Measurements from ENCODE around the gene RHBDL3. TPM values are rescaled to one million over a fixed set of nuclear protein-coding genes. Genes with fewer than 3 reads are reported as not detected.

RHBDL3 gene
- total RNA-seq, 2 donors from 2014 or later = 0.26 to 0.66 TPM

GRCh38 chr17:32320847-32321246 lies 55.2 kb downstream of the RHBDL3 start:
- ATAC-seq (no peak), DNase-seq (no peak)
- intact Hi-C loops (cut with DNase I) = loop anchor here (5.0 kb wide), 1 partner anchor 64 kb away; no protein-coding TSS in a partner anchor
- Histone ChIP-seq H3K27me3 (no peaks in the 10 kb centered on the region), H3K36me3 (replicated peaks in 1 of 2; ENCODE audit: insufficient read depth in 1 of 2, low read depth in 2 of 2) (no peaks in the 10 kb centered on the region), H3K9me3 (no peaks in the 10 kb centered on the region), H3K27ac (no peak overlapping the region), H3K4me1 (no peaks in the 10 kb centered on the region), H3K4me3 (no peak overlapping the region)
- no peak for TF ChIP-seq POLR2A (IDR thresholded peaks at IDR 0.05)
- no peak for TF ChIP-seq CTCF (IDR thresholded peaks at IDR 0.05)
- 88% methylated on average over 15 of the region's 15 CpGs; no CpG with 5 or more reads in 1 of the 2 donors for WGBS, 2 donors

- Histone ChIP-seq H3K36me3 (replicated peaks in 1 of 2; ENCODE audit: insufficient read depth in 1 of 2, low read depth in 2 of 2) (no peaks in the 10 kb centered on the region), H3K4me1 (no peaks in the 10 kb centered on the region), H3K27me3 (no peaks in the 10 kb centered on the region), H3K4me3 (no peak overlapping the region), H3K9me3 (no peaks in the 10 kb centered on the region), H3K27ac (no peak overlapping the region)
- no peak for DNase-seq
- WGBS, 2 donors = 94 to 97% methylated on average over 8 to 10 of the region's 10 CpGs
- ATAC-seq = no peak
- TF ChIP-seq POLR2A (IDR thresholded peaks at IDR 0.05) (no peak), CTCF (IDR thresholded peaks at IDR 0.05) (no peak)
- intact Hi-C loops (cut with DNase I) = loop anchor here (5.0 kb wide), 1 partner anchor 66 kb away; no protein-coding TSS in a partner anchor
Measured at GRCh38 chr17:32323046-32323445, 57.4 kb downstream of the RHBDL3 start.

GRCh38 chr17:32323811-32324491 lies 58.3 kb downstream of the RHBDL3 start:
- TF ChIP-seq CTCF (IDR thresholded peaks at IDR 0.05) = no peak
- TF ChIP-seq POLR2A (IDR thresholded peaks at IDR 0.05) = peak in 1 of 3 donors; percentile 17
- ATAC-seq (peak; percentile 81), DNase-seq (peak; percentile 33 to 59 (median 55))
- no peak overlapping the region for H3K4me3 ChIP-seq
- intact Hi-C loops (cut with DNase I) = loop anchor here (5.0 kb wide), 1 partner anchor 67 kb away; no protein-coding TSS in a partner anchor
- peak overlapping the region in 3 of 4 donors; percentile 52 to 71 (median 66) for H3K27ac ChIP-seq
- no peaks in the 10 kb centered on the region for H3K36me3 ChIP-seq (replicated peaks in 1 of 2; ENCODE audit: insufficient read depth in 1 of 2, low read depth in 2 of 2)
- H3K27me3 ChIP-seq = no peaks in the 10 kb centered on the region
- 32 to 38% methylated on average over 11 of the region's 11 CpGs for WGBS, 2 donors
- H3K4me1 ChIP-seq = no peaks in the 10 kb centered on the region
- no peaks in the 10 kb centered on the region for H3K9me3 ChIP-seq

GRCh38 chr17:32327911-32328310 lies 62.3 kb downstream of the RHBDL3 start:
- TF ChIP-seq POLR2A (IDR thresholded peaks at IDR 0.05) = no peak
- TF ChIP-seq CTCF (IDR thresholded peaks at IDR 0.05) = no peak
- Histone ChIP-seq H3K4me3 (no peak overlapping the region), H3K36me3 (replicated peaks in 1 of 2; ENCODE audit: insufficient read depth in 1 of 2, low read depth in 2 of 2) (no peaks in the 10 kb centered on the region), H3K9me3 (no peaks in the 10 kb centered on the region), H3K4me1 (no peaks in the 10 kb centered on the region), H3K27me3 (no peaks in the 10 kb centered on the region), H3K27ac (no peak overlapping the region)
- 92 to 96% methylated on average over 1 of the region's 1 CpG for WGBS, 2 donors
- intact Hi-C loops (cut with DNase I) = no loop called here
- no peak for DNase-seq
- no peak for ATAC-seq

GRCh38 chr17:32330147-32330546 lies 64.5 kb downstream of the RHBDL3 start:
- no peaks in the 10 kb centered on the region for H3K27me3 ChIP-seq
- H3K36me3 ChIP-seq (replicated peaks in 1 of 2; ENCODE audit: insufficient read depth in 1 of 2, low read depth in 2 of 2) = peaks cover 0 to 4% of the 10 kb centered on the region in 2 donors
- no peak for TF ChIP-seq CTCF (IDR thresholded peaks at IDR 0.05)
- TF ChIP-seq POLR2A (IDR thresholded peaks at IDR 0.05) = no peak
- H3K4me1 ChIP-seq = no peaks in the 10 kb centered on the region
- no peak overlapping the region for H3K4me3 ChIP-seq
- WGBS, 2 donors = 59 to 65% methylated on average over 3 of the region's 3 CpGs
- DNase-seq = no peak
- H3K27ac ChIP-seq = no peak overlapping the region
- no peaks in the 10 kb centered on the region for H3K9me3 ChIP-seq
- ATAC-seq = no peak
- intact Hi-C loops (cut with DNase I) = no loop called here
